ENCODE measurements around the gene HOXA1. TPM values are rescaled to one million over a fixed set of nuclear protein-coding genes. Genes with fewer than 3 reads are reported as not detected.

Gene HOXA1
- total and polyA plus RNA-seq, 2 of the 4 experiments (the other 2 are of a cell fraction) = 0.54 to 1.8 TPM

DNA sequence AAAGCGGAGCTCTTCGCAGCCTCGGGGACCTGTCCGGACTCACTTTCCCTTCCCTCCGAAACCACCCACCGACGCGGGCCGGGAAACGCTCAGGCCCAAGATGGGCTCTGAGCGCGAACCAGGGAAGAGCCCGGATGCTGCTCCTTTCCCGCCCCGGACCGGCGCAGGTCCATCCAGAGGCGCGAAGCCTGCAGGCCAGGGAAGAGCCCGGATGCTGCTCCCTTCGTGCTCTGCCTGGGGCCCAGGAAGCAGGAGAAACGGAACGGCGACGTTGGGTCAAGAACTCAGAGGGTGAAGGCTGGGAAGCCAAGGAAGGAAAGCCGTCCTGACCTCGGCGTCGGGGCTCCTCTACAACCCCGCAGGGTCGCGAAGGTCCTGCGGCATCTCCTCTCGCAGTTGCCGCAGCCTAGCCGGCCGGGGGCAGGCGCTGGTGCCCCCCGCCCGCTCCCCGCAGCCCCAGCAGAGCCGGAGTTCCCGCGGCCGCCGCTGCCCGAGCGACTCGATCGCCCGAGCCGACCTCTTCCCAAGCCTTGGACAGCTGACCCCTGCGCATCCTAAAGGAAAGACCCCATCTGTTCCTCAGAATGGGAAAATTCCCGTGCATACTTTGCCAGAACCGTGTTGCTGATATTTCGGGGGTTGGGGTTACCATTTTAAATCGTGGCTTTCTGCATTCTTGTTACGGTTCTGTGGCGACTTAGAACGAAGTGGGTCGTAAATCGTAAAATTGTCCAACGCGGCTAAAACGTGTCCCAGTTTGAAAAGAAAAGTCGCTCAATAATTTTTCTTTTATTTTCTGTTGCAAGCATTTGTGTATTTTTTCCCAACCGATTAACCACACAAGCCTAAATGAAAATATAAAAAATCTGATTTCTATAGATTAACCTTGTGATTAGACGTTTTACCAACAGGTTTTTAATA, 7.5 kb downstream of the HOXA1 start:
- no peaks in the 10 kb centered on the region for H4K20me1 ChIP-seq (ENCODE audit: insufficient read depth, low read length)
- no peak overlapping the region for H2AK5ac ChIP-seq (ENCODE audit: low read depth, low read length)
- H2AK9ac ChIP-seq (replicated peaks; ENCODE audit: low read depth, low read length, poor library complexity) = no peak overlapping the region
- no peak overlapping the region for H3K4ac ChIP-seq (ENCODE audit: low read depth, low read length)
- H2BK15ac ChIP-seq (ENCODE audit: low read depth, low read length) = no peak overlapping the region
- WGBS, 2 experiments (ENCODE audit: extremely low coverage in 2 of 2, insufficient read length in 1 of 2) = 56% methylated on average over 46 of the region's 68 CpGs; no CpG with 5 or more reads in 1 of the 2 experiments
- no peak overlapping the region for H3K27ac ChIP-seq (ENCODE audit: insufficient read depth, low read length)
- H2BK20ac ChIP-seq (ENCODE audit: low read depth, low read length) = no peak overlapping the region
- DNase-seq = no peak
- H3K4me3 ChIP-seq (ENCODE audit: insufficient read depth, low read depth, low read length) = no peak overlapping the region
- no peak overlapping the region for H4K5ac ChIP-seq (ENCODE audit: low read depth, low read length)
- peaks cover 4% of the 10 kb centered on the region; the same call in 1 of the 2 replicates for H3K27me3 ChIP-seq (ENCODE audit: control insufficient read depth, insufficient read depth, low read length)
- H3K14ac ChIP-seq (replicated peaks; ENCODE audit: low read depth, low read length) = no peak overlapping the region
- no peak overlapping the region for H3K56ac ChIP-seq (ENCODE audit: extremely low read depth, insufficient read depth, low read length)
- H3K36me3 ChIP-seq (ENCODE audit: control insufficient read depth, insufficient read depth, low read length) = no peaks in the 10 kb centered on the region
- intact Hi-C loops (cut with micrococcal nuclease) (no loop called here), dilution Hi-C loops (cut with HindIII; ENCODE audit: low sequenced_read_pairs, unreplicated experiment) (no loop called here), in situ Hi-C loops (cut with MboI; ENCODE audit: low sequenced_read_pairs) (no loop called here)
- no peaks in the 10 kb centered on the region for H3K9me3 ChIP-seq (ENCODE audit: control insufficient read depth, insufficient read depth, low read length)
- no TSS peak for BruUV-seq (replicated peaks)
- no peak overlapping the region for H3K4me2 ChIP-seq (ENCODE audit: low read depth, low read length)
- no peak overlapping the region for H2BK5ac ChIP-seq (ENCODE audit: low read depth, low read length, poor library complexity, severe bottlenecking)
- H2AFZ ChIP-seq (replicated peaks; ENCODE audit: low read length, poor library complexity) = peak overlapping the region; percentile 27
- no peaks in the 10 kb centered on the region for H3K9me1 ChIP-seq (ENCODE audit: insufficient read depth, low read length)
- POLR2A ChIA-PET (ENCODE audit: unreplicated experiment) = no interaction called here
- H4K91ac ChIP-seq (ENCODE audit: insufficient read depth, low read depth, low read length) = no peak overlapping the region
- no peak overlapping the region for H2BK120ac ChIP-seq (ENCODE audit: low read depth, low read length)
- no peak overlapping the region for H4K8ac ChIP-seq (ENCODE audit: low read depth in 2 of 2, low read length in 2 of 2)
- CTCF ChIA-PET = no interaction called here
- H3K4me1 ChIP-seq (ENCODE audit: control insufficient read depth, insufficient read depth, low read length) = no peaks in the 10 kb centered on the region
- no peak for ATAC-seq (ENCODE audit: low read depth)
- TF ChIP-seq RCOR1 (IDR thresholded peaks at IDR 0.05; ENCODE audit: insufficient replicate concordance, low read length) (no peak), MAFK (IDR thresholded peaks at IDR 0.05; ENCODE audit: low read depth, low read length) (no peak), MXI1 (IDR thresholded peaks at IDR 0.05; ENCODE audit: borderline replicate concordance, low read depth, low read length) (no peak), BHLHE40 (IDR thresholded peaks at IDR 0.05; ENCODE audit: low read depth, low read length) (no peak), POLR2A (IDR thresholded peaks at IDR 0.05; ENCODE audit: low read depth, low read length) (no peak), RFX5 (IDR thresholded peaks at IDR 0.05; ENCODE audit: low read depth, low read length) (no peak), MAZ (IDR thresholded peaks at IDR 0.05; ENCODE audit: borderline replicate concordance, low read depth, low read length) (no peak), SMC3 (IDR thresholded peaks at IDR 0.05; ENCODE audit: low read depth, low read length) (no peak)
- TF ChIP-seq, protein P1, sequence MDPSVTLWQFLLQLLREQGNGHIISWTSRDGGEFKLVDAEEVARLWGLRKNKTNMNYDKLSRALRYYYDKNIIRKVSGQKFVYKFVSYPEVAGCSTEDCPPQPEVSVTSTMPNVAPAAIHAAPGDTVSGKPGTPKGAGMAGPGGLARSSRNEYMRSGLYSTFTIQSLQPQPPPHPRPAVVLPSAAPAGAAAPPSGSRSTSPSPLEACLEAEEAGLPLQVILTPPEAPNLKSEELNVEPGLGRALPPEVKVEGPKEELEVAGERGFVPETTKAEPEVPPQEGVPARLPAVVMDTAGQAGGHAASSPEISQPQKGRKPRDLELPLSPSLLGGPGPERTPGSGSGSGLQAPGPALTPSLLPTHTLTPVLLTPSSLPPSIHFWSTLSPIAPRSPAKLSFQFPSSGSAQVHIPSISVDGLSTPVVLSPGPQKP (IDR thresholded peaks at IDR 0.05; ENCODE audit: borderline replicate concordance, low read depth, low read length) = no peak
- TF ChIP-seq, protein P2, sequence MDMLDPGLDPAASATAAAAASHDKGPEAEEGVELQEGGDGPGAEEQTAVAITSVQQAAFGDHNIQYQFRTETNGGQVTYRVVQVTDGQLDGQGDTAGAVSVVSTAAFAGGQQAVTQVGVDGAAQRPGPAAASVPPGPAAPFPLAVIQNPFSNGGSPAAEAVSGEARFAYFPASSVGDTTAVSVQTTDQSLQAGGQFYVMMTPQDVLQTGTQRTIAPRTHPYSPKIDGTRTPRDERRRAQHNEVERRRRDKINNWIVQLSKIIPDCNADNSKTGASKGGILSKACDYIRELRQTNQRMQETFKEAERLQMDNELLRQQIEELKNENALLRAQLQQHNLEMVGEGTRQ (IDR thresholded peaks at IDR 0.05; ENCODE audit: low read depth, low read length) = no peak
- TF ChIP-seq, protein P3, sequence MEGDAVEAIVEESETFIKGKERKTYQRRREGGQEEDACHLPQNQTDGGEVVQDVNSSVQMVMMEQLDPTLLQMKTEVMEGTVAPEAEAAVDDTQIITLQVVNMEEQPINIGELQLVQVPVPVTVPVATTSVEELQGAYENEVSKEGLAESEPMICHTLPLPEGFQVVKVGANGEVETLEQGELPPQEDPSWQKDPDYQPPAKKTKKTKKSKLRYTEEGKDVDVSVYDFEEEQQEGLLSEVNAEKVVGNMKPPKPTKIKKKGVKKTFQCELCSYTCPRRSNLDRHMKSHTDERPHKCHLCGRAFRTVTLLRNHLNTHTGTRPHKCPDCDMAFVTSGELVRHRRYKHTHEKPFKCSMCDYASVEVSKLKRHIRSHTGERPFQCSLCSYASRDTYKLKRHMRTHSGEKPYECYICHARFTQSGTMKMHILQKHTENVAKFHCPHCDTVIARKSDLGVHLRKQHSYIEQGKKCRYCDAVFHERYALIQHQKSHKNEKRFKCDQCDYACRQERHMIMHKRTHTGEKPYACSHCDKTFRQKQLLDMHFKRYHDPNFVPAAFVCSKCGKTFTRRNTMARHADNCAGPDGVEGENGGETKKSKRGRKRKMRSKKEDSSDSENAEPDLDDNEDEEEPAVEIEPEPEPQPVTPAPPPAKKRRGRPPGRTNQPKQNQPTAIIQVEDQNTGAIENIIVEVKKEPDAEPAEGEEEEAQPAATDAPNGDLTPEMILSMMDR (conservative IDR thresholded peaks at IDR 0.05; ENCODE audit: low read depth, low read length) = no peak
- H3K79me1 ChIP-seq (ENCODE audit: low read depth in 1 of 2, low read length in 2 of 2) = no peaks in the 10 kb centered on the region
- no peak overlapping the region for H3K23ac ChIP-seq (ENCODE audit: low read depth, low read length)
- H3K9ac ChIP-seq (ENCODE audit: low read depth, low read length) = no peak overlapping the region
- no peak overlapping the region for H3K18ac ChIP-seq (ENCODE audit: low read depth, low read length)

Measured in IMR-90 (cell line).